HL-60 (cell line): ENCODE data around the gene ZNF469.

ENCODE experiments used
- CTCF ChIP-seq: IDR thresholded peaks from one replicate; pipeline ENCODE4 v1.5.1; 2011; ENCODE audit warnings: low read length, control low read depth, inconsistent platforms; ENCODE audit not compliant: insufficient read depth
- GABPA ChIP-seq: IDR thresholded peaks from 2 replicates; pipeline ENCODE4 v1.6.1; 2012; ENCODE audit warnings: low read depth
- SPI1 ChIP-seq: IDR thresholded peaks from 2 replicates; pipeline ENCODE4 v1.6.1; 2012; ENCODE audit warnings: low read depth, mild to moderate bottlenecking, borderline replicate concordance
- TF ChIP-seq, protein P1 (sequence below): IDR thresholded peaks from 2 replicates; pipeline ENCODE4 v1.6.1; 2012; ENCODE audit warnings: low read depth; ENCODE audit not compliant: insufficient replicate concordance

DNA sequence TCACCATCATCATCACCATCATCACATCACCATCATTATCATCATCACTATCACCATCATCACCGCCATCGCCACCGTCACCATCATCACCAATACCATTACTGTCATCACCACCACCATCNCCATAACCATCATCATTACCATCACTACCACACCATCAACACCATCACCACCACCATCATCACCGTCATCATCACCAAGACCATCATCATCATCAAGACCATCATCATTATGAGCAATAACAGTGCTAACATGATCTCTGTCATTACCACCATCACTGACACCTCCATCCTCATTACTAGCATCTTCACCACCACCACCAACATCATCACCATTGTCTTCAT is 16.1 kb upstream of the ZNF469 start:
- TF ChIP-seq CTCF (no peak), SPI1 (no peak), GABPA (no peak)
- TF ChIP-seq, protein P1, sequence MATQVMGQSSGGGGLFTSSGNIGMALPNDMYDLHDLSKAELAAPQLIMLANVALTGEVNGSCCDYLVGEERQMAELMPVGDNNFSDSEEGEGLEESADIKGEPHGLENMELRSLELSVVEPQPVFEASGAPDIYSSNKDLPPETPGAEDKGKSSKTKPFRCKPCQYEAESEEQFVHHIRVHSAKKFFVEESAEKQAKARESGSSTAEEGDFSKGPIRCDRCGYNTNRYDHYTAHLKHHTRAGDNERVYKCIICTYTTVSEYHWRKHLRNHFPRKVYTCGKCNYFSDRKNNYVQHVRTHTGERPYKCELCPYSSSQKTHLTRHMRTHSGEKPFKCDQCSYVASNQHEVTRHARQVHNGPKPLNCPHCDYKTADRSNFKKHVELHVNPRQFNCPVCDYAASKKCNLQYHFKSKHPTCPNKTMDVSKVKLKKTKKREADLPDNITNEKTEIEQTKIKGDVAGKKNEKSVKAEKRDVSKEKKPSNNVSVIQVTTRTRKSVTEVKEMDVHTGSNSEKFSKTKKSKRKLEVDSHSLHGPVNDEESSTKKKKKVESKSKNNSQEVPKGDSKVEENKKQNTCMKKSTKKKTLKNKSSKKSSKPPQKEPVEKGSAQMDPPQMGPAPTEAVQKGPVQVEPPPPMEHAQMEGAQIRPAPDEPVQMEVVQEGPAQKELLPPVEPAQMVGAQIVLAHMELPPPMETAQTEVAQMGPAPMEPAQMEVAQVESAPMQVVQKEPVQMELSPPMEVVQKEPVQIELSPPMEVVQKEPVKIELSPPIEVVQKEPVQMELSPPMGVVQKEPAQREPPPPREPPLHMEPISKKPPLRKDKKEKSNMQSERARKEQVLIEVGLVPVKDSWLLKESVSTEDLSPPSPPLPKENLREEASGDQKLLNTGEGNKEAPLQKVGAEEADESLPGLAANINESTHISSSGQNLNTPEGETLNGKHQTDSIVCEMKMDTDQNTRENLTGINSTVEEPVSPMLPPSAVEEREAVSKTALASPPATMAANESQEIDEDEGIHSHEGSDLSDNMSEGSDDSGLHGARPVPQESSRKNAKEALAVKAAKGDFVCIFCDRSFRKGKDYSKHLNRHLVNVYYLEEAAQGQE, result no peak
